ENCODE results near the gene CAMK1D. TPM values are rescaled to one million over a fixed set of nuclear protein-coding genes. Genes with fewer than 3 reads are reported as not detected.

The CAMK1D gene
- total and polyA plus RNA-seq, 2 of the 8 experiments (the other 6 are each of a cell fraction or from before 2014, with no cell fraction given): 3.5 to 10.6 TPM

GRCh38 chr10:12526311-12526710, 177.0 kb downstream of the CAMK1D start:
- FAIRE-seq (no peak), DNase-seq (ENCODE audit: low read depth in 1 of 2, low spot score in 2 of 2) (peak in 1 of 2 experiments; percentile 10)
- Histone ChIP-seq H3K4me1 (replicated peaks in 1 of 4; ENCODE audit: control insufficient read depth in 3 of 4, insufficient read depth in 4 of 4, low read length in 3 of 4) (no peaks in the 10 kb centered on the region), H2BK5ac (ENCODE audit: low read depth, low read length) (no peak overlapping the region), H2BK12ac (ENCODE audit: low read depth, low read length) (no peak overlapping the region), H2AK5ac (ENCODE audit: low read depth, low read length) (no peak overlapping the region), H3K18ac (ENCODE audit: extremely low read depth, low read length) (no peak overlapping the region), H3K14ac (ENCODE audit: insufficient read length) (no peak overlapping the region), H4K20me1 (replicated peaks in 1 of 2; ENCODE audit: control insufficient read depth in 1 of 2, insufficient read depth in 2 of 2, low read length in 2 of 2) (no peaks in the 10 kb centered on the region), H3K36me3 (ENCODE audit: control insufficient read depth in 2 of 4, insufficient read depth in 4 of 4, low read length in 3 of 4) (no peaks in the 10 kb centered on the region), H3K56ac (replicated peaks; ENCODE audit: insufficient read length, low read depth, low read length) (no peak overlapping the region), H3K9ac (replicated peaks in 1 of 4; ENCODE audit: extremely low read depth in 1 of 4, low read depth in 3 of 4, low read length in 3 of 4) (no peak overlapping the region), H2BK15ac (ENCODE audit: low read length) (no peak overlapping the region), H2AFZ (ENCODE audit: low read length) (no peak overlapping the region), H3K27me3 (replicated peaks in 1 of 4; ENCODE audit: control insufficient read depth in 3 of 4, extremely low read depth in 1 of 4, insufficient read depth in 3 of 4, low read length in 3 of 4) (no peaks in the 10 kb centered on the region), H3K4me3 (ENCODE audit: extremely low read depth in 1 of 4, insufficient read depth in 2 of 4, low read depth in 3 of 4, low read length in 4 of 4) (no peak overlapping the region), H2BK120ac (replicated peaks; ENCODE audit: low read depth, low read length) (no peak overlapping the region), H3K9me3 (ENCODE audit: insufficient read depth in 2 of 2, low read depth in 1 of 2, low read length in 1 of 2) (peaks cover 0 to 16% of the 10 kb centered on the region in 2 experiments; a peak in 2 of 4 replicates), H2BK20ac (ENCODE audit: low read length) (no peak overlapping the region), H3K4ac (replicated peaks; ENCODE audit: insufficient read length, low read depth, low read length) (no peak overlapping the region), H4K8ac (ENCODE audit: extremely low read depth, insufficient read depth, low read length) (no peak overlapping the region), H3K23me2 (ENCODE audit: low read depth, low read length) (no peaks in the 10 kb centered on the region), H3K27ac (ENCODE audit: low read depth, low read length) (no peak overlapping the region), H3K79me2 (ENCODE audit: control insufficient read depth in 1 of 2, insufficient read depth in 2 of 2, low read length in 2 of 2) (no peaks in the 10 kb centered on the region), H4K5ac (ENCODE audit: insufficient read length, low read depth, low read length) (no peak overlapping the region), H4K91ac (replicated peaks; ENCODE audit: insufficient read length, low read length) (no peak overlapping the region), H3K4me2 (ENCODE audit: insufficient read depth in 1 of 2, low read depth in 2 of 2, low read length in 2 of 2) (no peak overlapping the region), H3K23ac (ENCODE audit: insufficient read length) (no peak overlapping the region), H3K79me1 (ENCODE audit: low read depth, low read length) (no peaks in the 10 kb centered on the region)
- TF ChIP-seq MAX (IDR thresholded peaks at IDR 0.05): no peak
- TF ChIP-seq MAFK (IDR thresholded peaks at IDR 0.05; ENCODE audit: low read depth, low read length): no peak
- no peak for TF ChIP-seq CBX8 (IDR thresholded peaks at IDR 0.05; ENCODE audit: borderline replicate concordance, low read depth, low read length)
- TF ChIP-seq GABPA (IDR thresholded peaks at IDR 0.05; ENCODE audit: borderline replicate concordance, insufficient read depth, low read length): no peak
- no peak for TF ChIP-seq POLR2AphosphoS5 (IDR thresholded peaks at IDR 0.05; ENCODE audit: low read depth, low read length)
- CTCF ChIA-PET (ENCODE audit: partially characterized antibody): interaction anchor here (1.1 kb wide), 1 partner anchor 131 kb away, joined by 3 read pairs; no protein-coding TSS in a partner anchor
- POLR2A ChIA-PET (ENCODE audit: partially characterized antibody): no interaction called here
- 91% methylated on average over 5 of the region's 5 CpGs; no CpG with 5 or more reads in 1 of the 2 experiments for WGBS, 2 experiments (ENCODE audit: extremely low coverage in 1 of 2, insufficient coverage in 1 of 2, insufficient read length in 1 of 2, insufficient replicate concordance in 2 of 2, low coverage in 1 of 2, low lambda C conversion rate in 2 of 2, missing lambda C conversion rate in 1 of 2)

All from H1 (cell line).